ENCODE data around the gene ATG4B. TPM values are rescaled to one million over a fixed set of nuclear protein-coding genes. Genes with fewer than 3 reads are reported as not detected.
A peak's percentile ranks its signal among the peaks of the same experiment; 100 is the strongest.

The ATG4B gene
- total and polyA plus RNA-seq, 2 experiments from 2014 or later, result 105 to 110 TPM

DNA sequence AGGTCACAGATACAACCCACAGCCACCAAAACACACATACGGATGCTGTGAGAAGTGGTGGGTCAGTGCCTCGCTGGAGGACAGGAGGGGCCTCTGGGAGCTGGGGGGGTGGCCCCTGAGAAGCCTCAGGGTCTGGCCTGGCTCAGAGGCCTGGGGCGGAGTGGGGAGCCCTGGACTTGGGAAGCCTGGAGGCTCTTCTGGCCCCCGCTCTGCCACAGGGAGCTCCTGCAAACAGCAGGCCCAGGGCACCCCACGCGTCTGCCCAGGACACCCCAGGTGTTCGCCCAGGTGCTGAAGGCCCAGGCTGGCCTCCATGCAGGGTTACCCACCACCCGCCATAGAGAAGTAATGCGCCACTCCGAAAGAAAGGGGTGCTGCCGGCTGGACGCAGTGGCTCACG, 26.4 kb upstream of the ATG4B start:
- TF ChIP-seq, protein P1, sequence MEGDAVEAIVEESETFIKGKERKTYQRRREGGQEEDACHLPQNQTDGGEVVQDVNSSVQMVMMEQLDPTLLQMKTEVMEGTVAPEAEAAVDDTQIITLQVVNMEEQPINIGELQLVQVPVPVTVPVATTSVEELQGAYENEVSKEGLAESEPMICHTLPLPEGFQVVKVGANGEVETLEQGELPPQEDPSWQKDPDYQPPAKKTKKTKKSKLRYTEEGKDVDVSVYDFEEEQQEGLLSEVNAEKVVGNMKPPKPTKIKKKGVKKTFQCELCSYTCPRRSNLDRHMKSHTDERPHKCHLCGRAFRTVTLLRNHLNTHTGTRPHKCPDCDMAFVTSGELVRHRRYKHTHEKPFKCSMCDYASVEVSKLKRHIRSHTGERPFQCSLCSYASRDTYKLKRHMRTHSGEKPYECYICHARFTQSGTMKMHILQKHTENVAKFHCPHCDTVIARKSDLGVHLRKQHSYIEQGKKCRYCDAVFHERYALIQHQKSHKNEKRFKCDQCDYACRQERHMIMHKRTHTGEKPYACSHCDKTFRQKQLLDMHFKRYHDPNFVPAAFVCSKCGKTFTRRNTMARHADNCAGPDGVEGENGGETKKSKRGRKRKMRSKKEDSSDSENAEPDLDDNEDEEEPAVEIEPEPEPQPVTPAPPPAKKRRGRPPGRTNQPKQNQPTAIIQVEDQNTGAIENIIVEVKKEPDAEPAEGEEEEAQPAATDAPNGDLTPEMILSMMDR (IDR thresholded peaks at IDR 0.05; ENCODE audit: low read depth, low read length), result no peak
- no peak overlapping the region for H3K4me3 ChIP-seq
- no peak overlapping the region for H3K27ac ChIP-seq

DNA sequence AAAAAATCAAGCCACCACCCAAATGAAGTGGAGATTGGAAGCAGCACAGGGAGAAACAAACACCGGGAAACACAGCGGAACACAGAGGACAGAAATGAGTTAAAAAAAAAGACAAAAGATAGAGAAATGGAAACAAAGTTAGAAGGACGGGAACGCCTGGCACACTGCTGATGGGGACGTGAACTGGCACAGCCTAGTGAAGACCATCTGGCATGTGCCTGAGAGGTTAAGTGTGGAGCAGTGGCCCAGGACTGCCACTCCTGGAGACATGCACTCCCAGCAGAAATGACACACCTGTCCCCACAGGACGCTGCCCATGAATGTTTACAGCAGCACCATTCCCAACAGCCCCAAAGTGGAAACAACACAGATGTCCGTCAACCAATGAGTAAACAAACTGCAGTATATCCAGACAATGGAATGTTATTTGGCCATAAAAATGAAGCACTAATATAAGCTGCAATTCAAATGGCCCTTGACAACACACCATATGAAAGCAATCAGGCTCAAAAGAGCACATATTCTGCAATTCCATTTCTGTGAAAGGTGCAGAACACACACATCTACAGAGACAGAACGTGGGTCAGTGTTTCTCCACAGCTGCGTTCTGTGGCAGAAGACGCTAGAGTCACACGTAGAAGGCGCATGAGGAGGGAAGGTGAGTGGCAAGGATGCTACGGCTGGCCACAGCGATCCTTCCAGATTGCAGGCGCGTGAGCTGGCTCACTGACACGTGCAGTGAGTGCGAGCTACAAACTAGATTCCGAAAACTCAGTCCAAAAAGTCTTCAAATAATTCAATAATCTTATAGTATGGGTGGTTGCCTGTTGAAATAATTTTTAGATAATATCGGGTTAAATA, 25.1 kb upstream of the ATG4B start:
- Histone ChIP-seq H3K36me3 (no peaks in the 10 kb centered on the region), H3K4me1 (ENCODE audit: low read depth) (peaks cover 6% of the 10 kb centered on the region), H3K27me3 (no peaks in the 10 kb centered on the region), H3K4me3 (no peak overlapping the region), H3K9me3 (ENCODE audit: low read depth) (no peaks in the 10 kb centered on the region), H3K27ac (peak overlapping the region; percentile 20)
- peak in 1 of 2 donors; percentile 7 for DNase-seq (ENCODE audit: low read depth in 1 of 2, low spot score in 1 of 2)
- TF ChIP-seq, protein P1 (IDR thresholded peaks at IDR 0.05; ENCODE audit: low read depth, low read length), result no peak

More for the DNA sequence above, 26.4 kb upstream of the ATG4B start:
- H3K36me3 ChIP-seq, result peaks cover 2% of the 10 kb centered on the region
- H3K27me3 ChIP-seq, result no peaks in the 10 kb centered on the region
- H3K9me3 ChIP-seq (ENCODE audit: low read depth), result no peaks in the 10 kb centered on the region
- no peak for DNase-seq (ENCODE audit: low read depth in 1 of 2, low spot score in 1 of 2)
- H3K4me1 ChIP-seq (ENCODE audit: low read depth), result peaks cover 6% of the 10 kb centered on the region

DNA sequence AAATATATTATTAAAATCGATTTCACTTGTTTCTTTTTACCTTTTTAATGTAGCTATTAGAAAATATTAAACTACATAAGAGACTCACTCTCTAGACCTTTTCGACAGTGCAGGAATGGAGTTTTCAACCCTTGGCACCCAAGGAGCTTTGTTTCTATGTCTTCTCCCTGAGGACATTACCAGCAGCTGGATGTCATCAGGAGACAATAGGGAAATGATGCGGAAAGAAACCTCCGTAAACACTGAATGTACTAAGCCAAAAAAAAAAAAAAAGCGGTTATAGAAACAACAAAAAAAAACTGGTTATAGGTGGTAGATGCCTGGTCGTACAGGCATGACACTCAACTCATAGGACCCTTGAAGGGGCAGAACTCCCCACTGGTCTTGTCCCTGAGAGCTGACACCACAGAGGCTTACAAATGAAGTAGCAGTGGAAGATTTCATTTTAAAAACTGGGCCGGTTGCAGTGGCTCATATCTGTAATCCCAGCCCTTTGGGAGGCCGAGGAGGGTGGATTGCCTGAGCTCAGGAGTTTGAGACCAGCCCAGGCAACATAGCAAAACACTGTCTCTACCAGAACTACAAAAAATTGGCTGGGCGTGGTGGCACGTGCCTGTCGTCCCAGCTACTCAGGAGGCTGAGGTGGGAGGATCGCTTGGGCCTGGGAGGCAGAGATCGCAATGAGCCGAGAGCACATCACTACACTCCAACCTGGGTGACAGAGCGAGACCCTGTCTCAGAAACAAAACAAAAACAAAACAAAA, 24.3 kb upstream of the ATG4B start:
- TF ChIP-seq, protein P1 (IDR thresholded peaks at IDR 0.05; ENCODE audit: low read depth, low read length), result no peak
- H3K9me3 ChIP-seq (ENCODE audit: low read depth), result no peaks in the 10 kb centered on the region
- DNase-seq (ENCODE audit: low read depth in 1 of 2, low spot score in 1 of 2), result peak in 1 of 2 donors; percentile 75
- H3K27me3 ChIP-seq, result no peaks in the 10 kb centered on the region
- H3K27ac ChIP-seq, result no peak overlapping the region
- H3K4me3 ChIP-seq, result no peak overlapping the region
- H3K36me3 ChIP-seq, result no peaks in the 10 kb centered on the region
- H3K4me1 ChIP-seq (ENCODE audit: low read depth), result peaks cover 6% of the 10 kb centered on the region

DNA sequence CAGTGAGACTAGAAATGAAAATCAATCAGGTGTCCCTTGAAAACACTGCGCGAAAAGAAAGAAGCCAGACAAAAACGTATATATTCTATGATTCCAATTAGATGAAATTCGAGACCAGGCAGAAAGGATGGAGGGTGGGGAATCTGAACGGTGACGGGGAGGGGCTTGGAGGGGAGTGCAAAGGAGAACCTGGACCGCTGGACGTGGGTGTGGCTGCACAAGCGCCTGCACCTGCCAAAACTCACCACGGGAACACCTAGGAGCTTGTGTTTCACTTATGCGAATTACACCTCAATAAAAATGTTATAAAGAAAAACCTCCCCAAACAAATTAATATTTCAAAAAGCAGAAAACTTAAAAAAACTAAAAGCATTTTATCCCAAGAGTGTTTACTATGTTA, 22.5 kb upstream of the ATG4B start:
- TF ChIP-seq, protein P1 (IDR thresholded peaks at IDR 0.05; ENCODE audit: low read depth, low read length), result no peak
- DNase-seq (ENCODE audit: low read depth in 1 of 2, low spot score in 1 of 2), result no peak
- H3K27ac ChIP-seq, result no peak overlapping the region
- no peaks in the 10 kb centered on the region for H3K36me3 ChIP-seq
- no peaks in the 10 kb centered on the region for H3K4me1 ChIP-seq (ENCODE audit: low read depth)
- H3K4me3 ChIP-seq, result no peak overlapping the region
- H3K9me3 ChIP-seq (ENCODE audit: low read depth), result no peaks in the 10 kb centered on the region
- no peaks in the 10 kb centered on the region for H3K27me3 ChIP-seq

DNA sequence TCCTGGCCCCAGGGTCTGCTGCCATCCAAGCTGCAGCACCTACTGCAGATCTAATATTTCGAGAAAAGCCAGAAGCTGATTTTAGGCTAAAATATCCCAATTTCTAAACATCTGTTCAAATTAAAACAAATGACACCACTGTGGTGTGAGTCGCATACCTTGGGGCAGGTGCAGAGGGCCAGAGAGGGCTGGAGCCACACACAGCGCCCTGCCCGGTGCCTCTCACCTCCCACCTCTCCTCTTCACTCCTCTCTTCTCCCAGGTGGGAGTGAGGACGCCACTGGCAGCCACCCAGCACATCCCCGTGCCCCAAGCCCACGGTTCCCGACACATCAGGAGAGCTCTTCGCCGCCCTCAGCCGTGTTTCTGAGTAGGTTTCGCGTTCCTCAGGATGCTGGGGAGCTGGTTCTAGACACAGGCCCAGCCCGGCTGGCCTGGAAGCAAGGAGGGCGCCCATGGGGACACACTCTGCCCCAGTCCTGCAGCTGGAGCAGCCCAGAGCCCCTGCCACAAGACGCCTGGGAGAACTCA, 21.9 kb upstream of the ATG4B start:
- H3K27me3 ChIP-seq, result no peaks in the 10 kb centered on the region
- no peaks in the 10 kb centered on the region for H3K9me3 ChIP-seq (ENCODE audit: low read depth)
- no peaks in the 10 kb centered on the region for H3K36me3 ChIP-seq
- H3K27ac ChIP-seq, result no peak overlapping the region
- DNase-seq (ENCODE audit: low read depth in 1 of 2, low spot score in 1 of 2), result no peak
- H3K4me3 ChIP-seq, result no peak overlapping the region
- no peaks in the 10 kb centered on the region for H3K4me1 ChIP-seq (ENCODE audit: low read depth)
- TF ChIP-seq, protein P1 (IDR thresholded peaks at IDR 0.05; ENCODE audit: low read depth, low read length), result no peak
